Stimulated activated CD4-positive, alpha-beta T cell treated with anti-CD3 and anti-CD28 coated beads, Interleukin-1b, Interleukin-23, amount 100 ng/mL, for 24 hours (primary cell): ENCODE measurements around the gene LUC7L2.
"Not testable (repeated sequence)": the region's sequence is repeated elsewhere in the genome, so short reads cannot be mapped to it uniquely, and the experiment has no call there.

Experiments
- DNase-seq, 4 experiments: peaks; one replicate each; pipeline ENCODE4 v3.0.0-alpha.2; 2020; ENCODE audit warnings: low read depth in 4 of 4, low spot score in 1 of 4

The LUC7L2 gene

DNA sequence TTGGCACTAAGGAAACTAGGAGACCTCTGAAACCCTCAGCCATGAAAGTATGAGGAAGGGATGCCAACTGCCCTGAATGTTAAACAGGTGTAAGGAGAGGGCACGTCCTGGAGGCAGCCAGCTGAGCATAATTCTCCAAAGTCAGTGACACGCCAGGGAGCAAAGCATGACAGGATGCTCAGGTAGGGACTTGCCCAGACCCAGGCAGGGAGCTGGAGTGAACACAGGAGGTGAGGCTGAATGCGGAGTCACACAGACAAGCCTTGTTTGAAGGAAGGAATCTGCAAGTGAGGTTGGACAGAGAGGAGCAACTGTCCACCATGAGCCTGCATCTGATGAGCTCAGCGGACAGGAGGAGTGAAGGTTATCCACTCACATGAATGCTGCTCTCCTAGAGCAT is 82.3 kb downstream of the LUC7L2 start:
- no peak for DNase-seq

DNA sequence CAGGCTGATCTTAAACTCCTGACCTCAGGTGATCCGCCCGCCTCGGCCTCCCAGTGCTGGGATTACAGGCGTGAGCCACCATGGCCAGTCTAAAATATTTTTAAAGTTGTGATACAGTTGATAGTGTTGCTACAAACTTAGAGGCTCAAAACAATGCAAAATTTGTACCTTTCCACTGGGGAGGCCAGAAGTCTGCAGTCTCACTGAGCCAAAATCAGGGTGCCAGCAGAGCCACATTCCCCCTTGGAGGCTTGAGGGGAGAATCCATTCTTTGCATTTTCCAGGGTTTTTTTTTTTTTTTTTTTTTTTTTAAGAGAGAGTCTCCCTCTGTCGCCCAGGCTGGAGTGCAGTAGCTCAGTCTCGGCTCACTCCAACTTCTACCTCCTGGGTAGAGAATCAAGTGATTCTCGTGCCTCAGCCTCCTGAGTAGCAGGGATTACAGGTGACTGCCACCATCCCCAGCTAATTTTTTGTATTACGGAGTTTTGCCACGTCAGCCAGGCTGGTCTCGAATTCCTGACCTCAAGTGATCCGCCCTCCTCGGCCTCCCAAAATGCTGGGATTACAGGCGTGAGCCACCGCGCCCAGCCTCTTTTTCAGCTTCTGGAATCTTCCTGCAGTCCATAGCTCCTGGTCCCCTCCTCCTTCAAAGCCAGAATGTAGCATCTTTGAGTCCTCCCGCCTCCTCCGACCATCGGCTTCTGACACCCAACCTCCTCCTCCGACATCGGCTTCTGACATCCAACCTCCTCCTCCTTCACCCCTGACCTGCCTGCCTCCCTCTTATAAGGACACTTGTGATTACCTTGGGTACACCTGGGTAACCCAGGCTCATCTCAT is 86.6 kb downstream of the LUC7L2 start:
- DNase-seq = no peak

DNA sequence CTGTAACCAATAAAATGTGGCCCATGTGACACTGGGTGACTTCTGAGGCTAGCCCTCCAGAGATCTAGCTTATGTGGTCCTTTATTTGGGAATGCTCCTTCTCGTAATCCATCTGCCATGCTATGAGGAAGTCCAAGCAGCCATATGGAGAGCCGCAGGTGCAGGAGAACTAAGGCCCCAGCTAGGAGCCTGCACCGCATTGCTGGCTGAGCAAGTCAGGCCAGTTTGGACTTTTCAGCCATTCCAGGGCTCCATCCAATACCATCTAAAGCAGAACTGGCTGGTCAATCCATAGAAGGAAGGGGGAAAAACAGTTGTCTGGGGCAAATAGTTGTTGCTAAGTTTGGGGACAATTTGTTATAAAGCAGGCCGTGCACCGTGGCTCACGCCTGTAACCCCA is 91.2 kb downstream of the LUC7L2 start:
- no peak for DNase-seq

DNA sequence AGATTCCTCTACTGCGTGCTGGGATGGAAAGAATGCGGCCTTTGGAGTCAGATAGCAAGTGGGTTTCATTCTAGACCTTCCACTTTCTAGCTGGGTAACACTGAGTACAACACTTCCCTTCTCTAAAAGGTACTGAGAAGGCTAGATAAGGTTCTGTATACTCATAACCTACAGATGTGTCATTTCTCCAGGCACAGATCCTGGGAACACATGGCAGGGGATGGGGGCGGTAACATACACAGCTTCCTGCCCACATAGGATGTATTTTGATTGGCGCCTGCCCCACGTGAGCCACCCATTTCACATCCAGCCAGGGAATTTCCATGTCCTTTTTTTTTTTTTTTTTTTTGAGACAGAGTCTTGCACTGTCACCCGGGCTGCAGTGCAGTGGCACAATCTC is 91.9 kb downstream of the LUC7L2 start:
- no peak for DNase-seq

DNA sequence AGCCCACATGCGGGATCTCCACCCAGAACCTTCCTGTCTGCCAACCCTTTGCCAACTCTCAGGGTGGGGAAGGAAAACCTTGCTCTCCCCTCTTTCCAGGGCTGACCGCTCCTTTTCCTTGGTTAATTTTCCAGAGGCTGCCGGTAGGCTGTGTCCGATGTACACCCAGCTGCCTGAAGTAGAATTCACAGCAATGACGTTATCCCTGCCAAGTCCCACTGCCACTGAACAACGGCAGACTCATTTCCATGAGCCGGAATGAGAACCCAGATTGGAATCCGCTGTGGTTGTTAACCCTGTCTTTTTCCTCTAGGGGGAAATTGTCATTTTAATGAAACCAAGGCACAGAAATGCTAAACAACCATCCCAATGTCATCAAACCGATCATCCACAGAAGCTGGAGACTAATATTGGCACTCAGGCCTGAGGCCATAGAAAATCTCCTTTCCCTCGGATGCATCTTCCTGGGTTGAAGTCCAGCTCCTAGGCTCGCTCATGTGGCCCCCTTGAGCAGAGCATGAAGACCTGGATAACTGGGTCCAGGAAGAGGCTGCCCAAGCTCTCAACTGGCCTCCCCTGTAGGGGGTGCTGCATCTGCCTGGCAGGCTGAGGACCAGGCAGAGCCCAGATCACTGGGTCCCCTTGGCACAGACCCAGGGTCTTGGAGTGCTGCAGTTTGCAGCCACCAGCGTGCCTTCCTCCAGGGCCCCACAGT is 93.4 kb downstream of the LUC7L2 start:
- no peak for DNase-seq

DNA sequence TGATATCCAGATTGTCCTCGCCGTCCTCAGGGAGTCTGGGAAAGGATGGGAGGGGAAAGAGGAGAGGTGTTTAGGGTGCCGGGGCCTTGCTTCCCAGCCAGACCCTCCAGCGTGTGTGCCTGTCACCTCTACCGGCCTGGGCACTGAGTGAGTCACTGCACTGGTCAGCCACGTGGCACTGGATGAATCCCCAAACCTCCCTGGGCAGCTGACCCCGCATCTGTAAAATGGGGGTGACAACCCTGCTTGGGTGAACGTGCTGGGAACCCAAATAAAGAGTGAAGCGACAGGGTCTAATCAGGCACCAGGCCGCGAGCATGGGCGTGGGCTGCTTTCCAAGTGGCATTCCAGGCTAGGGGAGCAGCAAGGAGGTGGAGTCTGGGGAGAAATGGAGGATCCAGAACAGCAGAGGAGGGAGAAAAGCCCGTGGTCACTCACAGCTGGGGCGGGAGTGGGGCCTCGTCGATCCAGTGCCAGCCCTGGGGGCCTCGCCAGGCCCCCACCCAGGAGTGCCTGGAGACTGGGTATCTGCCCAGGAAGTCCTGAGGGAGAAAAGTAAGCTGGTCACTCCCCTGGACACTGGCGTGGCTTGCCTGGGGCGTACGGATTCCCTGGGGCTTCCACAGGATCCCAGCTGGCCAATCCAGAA is 94.1 kb downstream of the LUC7L2 start:
- no peak for DNase-seq

DNA sequence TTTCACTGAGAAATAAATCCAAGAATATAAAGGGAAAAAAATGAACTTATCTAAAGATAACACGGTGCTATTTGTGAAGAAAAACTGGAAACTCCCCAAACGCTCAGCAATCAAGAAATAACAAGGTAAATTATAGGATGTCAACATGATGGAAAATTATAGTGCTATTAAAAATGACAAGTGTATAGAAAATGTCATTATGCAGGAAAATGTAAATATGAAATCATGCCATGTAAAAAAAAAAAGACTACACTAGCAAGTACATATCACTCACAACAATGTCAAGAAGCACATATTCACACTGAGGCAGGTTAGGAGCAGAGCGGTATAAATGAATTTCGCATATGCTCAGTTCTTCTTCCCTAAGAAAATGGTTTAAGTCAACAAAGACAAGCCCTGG is 96.1 kb downstream of the LUC7L2 start:
- no peak for DNase-seq

DNA sequence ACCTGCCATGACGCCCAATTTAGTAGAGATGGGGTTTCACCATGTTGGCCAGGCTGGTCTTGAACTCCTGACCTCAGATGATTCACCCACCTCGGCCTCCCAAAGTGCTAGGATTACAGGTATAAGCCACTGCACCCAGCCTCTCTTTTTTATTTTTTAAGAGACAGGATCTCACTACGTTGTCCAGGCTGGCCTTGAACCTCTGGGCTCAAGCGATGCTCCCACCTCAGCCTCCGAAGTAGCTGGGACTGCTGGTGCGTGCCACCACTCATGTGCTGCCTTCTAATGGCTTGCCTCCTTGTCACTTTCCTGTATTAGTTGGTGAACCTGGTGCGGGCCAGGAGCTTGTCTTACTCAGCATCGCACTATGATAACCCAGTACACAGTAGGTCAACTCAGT is 96.8 kb downstream of the LUC7L2 start:
- no peak for DNase-seq

DNA sequence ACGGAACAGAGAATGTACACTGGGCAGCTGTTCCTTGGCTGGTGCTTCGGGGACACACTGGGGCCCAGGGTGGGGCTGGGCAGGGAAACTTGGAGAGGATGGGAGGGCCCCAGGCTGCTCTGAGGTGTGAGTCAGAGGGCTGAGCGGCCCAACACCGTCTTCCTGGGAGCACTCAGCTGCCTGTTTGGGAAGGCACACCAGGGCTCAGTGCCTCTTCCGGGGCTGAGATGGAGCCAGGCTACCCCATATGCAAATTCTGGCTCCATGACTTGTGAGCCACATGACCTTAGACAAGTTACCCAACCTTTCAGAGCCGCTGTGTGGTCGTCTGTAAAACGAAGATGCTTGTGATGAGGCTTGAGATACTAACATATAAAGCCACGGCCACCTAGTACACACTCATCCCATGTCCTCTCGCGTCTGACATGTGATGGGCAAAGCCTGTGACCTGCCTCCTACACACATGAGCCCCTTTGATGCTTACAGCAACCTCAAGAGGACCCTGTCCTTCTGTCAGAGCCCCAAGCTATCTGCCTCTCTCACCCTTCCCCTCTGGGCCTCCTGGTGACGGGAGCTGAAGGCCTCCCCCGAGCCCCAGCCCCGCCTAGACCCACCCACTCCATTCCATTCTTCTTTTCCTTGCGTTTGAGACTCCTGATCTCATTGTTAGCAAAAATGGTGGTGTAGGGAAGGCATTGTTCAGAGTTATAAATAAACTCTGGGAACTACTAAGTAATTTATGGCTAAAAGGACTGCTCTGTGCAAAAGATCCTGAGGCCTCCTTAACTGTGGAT is 97.7 kb downstream of the LUC7L2 start:
- DNase-seq = no peak

DNA sequence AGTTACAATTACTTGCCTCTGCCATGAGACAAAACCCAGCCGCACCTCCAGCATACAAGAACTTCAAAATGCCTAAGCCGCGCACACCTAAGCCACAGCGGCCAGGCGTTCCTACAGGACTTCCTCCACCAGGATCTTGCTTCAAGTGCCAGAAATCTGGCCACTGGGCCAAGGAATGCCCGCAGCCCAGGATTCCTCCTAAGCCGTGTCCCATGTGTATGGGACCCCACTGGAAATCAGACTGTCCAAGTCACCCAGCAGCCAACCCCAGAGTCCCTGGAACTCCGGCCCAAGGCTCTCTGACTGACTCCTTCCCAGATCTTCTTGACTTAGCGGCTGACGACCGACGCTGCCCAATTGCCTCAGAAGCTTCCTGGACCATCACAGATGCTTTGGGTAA is 103.7 kb downstream of the LUC7L2 start:
- DNase-seq = not testable (repeated sequence)

DNA sequence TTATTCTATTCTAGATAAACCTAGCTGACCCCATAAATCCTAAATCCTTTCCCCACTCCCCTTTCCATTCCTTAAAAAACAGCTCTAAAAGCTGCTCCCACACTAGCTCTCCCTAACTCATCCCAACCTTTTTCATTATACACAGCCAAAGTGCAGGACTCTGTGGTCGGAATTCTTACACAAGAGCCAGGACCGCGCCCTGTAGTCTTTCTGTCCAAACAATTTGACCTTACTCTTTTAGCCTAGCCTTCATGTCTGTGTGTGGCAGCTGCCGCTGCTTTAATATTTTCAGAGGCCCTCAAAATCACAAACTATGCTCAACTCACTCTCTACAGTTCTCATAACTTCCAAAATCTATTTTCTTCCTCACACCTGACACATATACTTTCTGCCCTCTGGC is 104.8 kb downstream of the LUC7L2 start:
- DNase-seq = not testable (repeated sequence)

DNA sequence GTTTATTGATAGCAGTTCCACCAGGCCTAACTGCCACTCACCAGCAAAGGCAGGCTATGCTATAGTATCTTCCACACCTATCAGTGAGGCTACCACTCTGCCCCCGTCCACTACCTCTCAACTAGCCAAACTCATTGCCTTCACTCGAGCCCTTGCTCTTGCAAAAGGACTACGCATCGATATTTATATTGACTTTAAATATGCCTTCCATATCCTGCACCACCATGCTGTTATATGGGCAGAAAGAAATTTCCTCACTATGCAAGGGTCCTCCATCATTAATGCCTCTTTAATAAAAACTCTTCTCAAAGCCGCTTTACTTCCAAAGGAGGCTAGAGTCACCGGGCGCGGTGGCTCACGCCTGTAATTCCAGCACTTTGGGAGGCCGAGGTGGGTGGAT is 105.4 kb downstream of the LUC7L2 start:
- DNase-seq = not testable (repeated sequence)

DNA sequence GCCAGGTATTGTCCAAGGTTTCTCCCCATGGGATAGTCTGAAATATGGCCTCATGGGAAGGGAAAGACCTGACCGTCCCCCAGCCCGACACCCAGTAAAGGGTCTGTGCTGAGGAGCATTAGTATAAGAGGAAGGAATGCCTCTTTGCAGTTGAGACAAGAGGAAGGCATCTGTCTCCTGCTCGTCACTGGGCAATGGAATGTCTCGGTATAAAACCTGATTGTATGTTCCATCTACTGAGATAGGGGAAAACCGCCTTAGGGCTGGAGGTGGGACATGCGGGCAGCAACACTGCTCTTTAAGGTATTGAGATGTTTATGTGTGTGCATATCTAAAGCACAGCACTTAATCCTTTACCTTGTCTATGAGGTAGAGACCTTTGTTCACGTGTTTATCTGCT is 108.0 kb downstream of the LUC7L2 start:
- DNase-seq = not testable (repeated sequence)

DNA sequence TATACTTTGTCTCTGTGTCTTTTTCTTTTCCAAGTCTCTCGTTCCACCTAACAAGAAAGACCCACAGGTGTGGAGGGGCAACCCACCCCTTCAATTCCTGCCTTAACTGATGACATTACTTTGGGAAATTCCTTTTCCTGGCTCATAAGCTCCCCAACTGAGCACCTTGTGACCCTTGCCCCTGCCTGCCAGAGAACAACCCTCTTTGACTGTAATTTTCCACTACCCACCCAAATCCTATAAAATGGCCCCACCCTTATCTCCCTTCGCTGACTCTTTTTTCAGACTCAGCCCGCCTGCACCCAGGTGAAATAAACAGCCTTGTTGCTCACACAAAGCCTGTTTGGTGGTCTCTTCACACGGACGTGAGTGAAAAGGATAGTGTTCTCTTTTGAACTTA is 108.6 kb downstream of the LUC7L2 start:
- DNase-seq = not testable (repeated sequence)

DNA sequence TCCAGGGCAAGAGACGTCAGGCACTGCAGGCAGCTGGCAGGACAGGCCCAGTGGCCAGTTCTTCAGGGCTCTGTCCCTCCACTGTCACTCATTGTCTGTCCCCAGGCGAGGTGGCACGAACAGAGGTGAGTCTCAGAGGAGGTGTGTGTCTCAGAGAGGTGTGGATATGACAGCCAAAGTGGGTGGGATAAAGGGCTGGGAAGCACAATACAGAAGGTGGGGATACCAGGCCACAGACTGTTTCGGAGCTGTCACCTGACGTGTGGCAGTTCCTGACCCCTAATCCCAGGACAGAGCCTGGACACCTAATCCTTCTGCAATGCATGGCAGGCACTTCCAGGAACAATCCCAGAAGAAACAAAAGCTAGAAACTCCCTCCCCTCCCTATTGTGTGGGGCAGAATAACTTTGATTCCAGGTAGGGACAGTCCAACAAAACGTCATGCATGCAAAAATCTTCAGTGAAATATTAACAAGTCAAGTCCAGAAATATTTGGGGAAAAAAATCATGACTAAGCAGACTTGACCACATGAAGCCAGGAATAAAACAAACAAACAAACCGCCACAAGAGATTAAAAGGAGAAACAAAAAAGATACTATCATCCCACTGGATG is 112.2 kb downstream of the LUC7L2 start:
- no peak for DNase-seq
